Stimulated activated memory B cell treated with anti-CD40 and anti-IgM and Interleukin-4, amounts not matched to agents 10 μg/mL and 1 μg/mL and 100 μg/mL, for 72 hours (primary cell): ENCODE measurements around the gene OTUD7B.
A peak's percentile ranks its signal among the peaks of the same experiment; 100 is the strongest.
"Not testable (repeated sequence)": the region's sequence is repeated elsewhere in the genome, so short reads cannot be mapped to it uniquely, and the experiment has no call there.

Source experiments
- ATAC-seq: fragments of 150-1000 bp; cut with Tn5 transposase; 2 replicates; pipeline ENCODE4 v1.10.0; 2021
- H3K27ac Mint-ChIP-seq: one replicate; pipeline ENCODE4 v1.8.0; 2022; ENCODE audit warnings: mild to moderate bottlenecking, mixed read lengths
- H3K27me3 Mint-ChIP-seq: one replicate; pipeline ENCODE4 v1.8.0; 2022; ENCODE audit warnings: mixed read lengths
- H3K36me3 Mint-ChIP-seq: one replicate; pipeline ENCODE4 v1.8.0; 2022; ENCODE audit warnings: mixed read lengths
- H3K4me1 Mint-ChIP-seq: one replicate; pipeline ENCODE4 v1.8.0; 2022; ENCODE audit warnings: mixed read lengths
- H3K4me3 Mint-ChIP-seq: one replicate; pipeline ENCODE4 v1.8.0; 2022; ENCODE audit warnings: mild to moderate bottlenecking, moderate library complexity, mixed read lengths
- H3K9me3 Mint-ChIP-seq: one replicate; pipeline ENCODE4 v1.8.0; 2022; ENCODE audit warnings: mixed read lengths

Gene OTUD7B

GRCh38 chr1:149979972-149980540 is 30.5 kb downstream of the OTUD7B start:
- Mint-ChIP-seq H3K36me3 (peaks cover 24% of the 10 kb centered on the region), H3K4me3 (no peak overlapping the region), H3K9me3 (no peaks in the 10 kb centered on the region), H3K27me3 (no peaks in the 10 kb centered on the region), H3K27ac (no peak overlapping the region), H3K4me1 (peaks cover 12% of the 10 kb centered on the region)
- ATAC-seq: no peak

- no peak for ATAC-seq
- Mint-ChIP-seq H3K27me3 (no peaks in the 10 kb centered on the region), H3K4me1 (peaks cover 12% of the 10 kb centered on the region), H3K36me3 (peaks cover 22% of the 10 kb centered on the region), H3K9me3 (no peaks in the 10 kb centered on the region), H3K4me3 (no peak overlapping the region), H3K27ac (no peak overlapping the region)
Measured at GRCh38 chr1:149979245-149979971, 31.1 kb downstream of the OTUD7B start.

- Mint-ChIP-seq H3K4me3 (no peak overlapping the region), H3K9me3 (no peaks in the 10 kb centered on the region), H3K36me3 (peaks cover 27% of the 10 kb centered on the region), H3K27ac (no peak overlapping the region), H3K27me3 (no peaks in the 10 kb centered on the region), H3K4me1 (peaks cover 12% of the 10 kb centered on the region)
- no peak for ATAC-seq
Measured at GRCh38 chr1:149978547-149979023, 31.9 kb downstream of the OTUD7B start.

GRCh38 chr1:149977345-149977744 is 33.2 kb downstream of the OTUD7B start:
- peaks cover 38% of the 10 kb centered on the region for H3K36me3 Mint-ChIP-seq

GRCh38 chr1:149972547-149972946 is 38.0 kb downstream of the OTUD7B start:
- peaks cover 54% of the 10 kb centered on the region for H3K36me3 Mint-ChIP-seq
- H3K4me3 Mint-ChIP-seq: no peak overlapping the region
- no peaks in the 10 kb centered on the region for H3K9me3 Mint-ChIP-seq
- H3K4me1 Mint-ChIP-seq: peaks cover 6% of the 10 kb centered on the region
- no peak for ATAC-seq
- H3K27ac Mint-ChIP-seq: no peak overlapping the region
- no peaks in the 10 kb centered on the region for H3K27me3 Mint-ChIP-seq

More at GRCh38 chr1:149977345-149977744, 33.2 kb downstream of the OTUD7B start:
- Mint-ChIP-seq H3K27me3 (no peaks in the 10 kb centered on the region), H3K9me3 (no peaks in the 10 kb centered on the region), H3K4me1 (peaks cover 12% of the 10 kb centered on the region), H3K4me3 (no peak overlapping the region), H3K27ac (no peak overlapping the region)
- ATAC-seq: no peak

GRCh38 chr1:149967646-149968045 is 42.9 kb downstream of the OTUD7B start:
- H3K27me3 Mint-ChIP-seq: no peaks in the 10 kb centered on the region
- peaks cover 55% of the 10 kb centered on the region for H3K36me3 Mint-ChIP-seq
- no peaks in the 10 kb centered on the region for H3K9me3 Mint-ChIP-seq
- H3K27ac Mint-ChIP-seq: no peak overlapping the region
- H3K4me3 Mint-ChIP-seq: no peak overlapping the region
- ATAC-seq: no peak
- no peaks in the 10 kb centered on the region for H3K4me1 Mint-ChIP-seq

GRCh38 chr1:149967041-149967440 is 43.5 kb downstream of the OTUD7B start:
- H3K4me1 Mint-ChIP-seq: no peaks in the 10 kb centered on the region
- no peak overlapping the region for H3K4me3 Mint-ChIP-seq
- no peaks in the 10 kb centered on the region for H3K27me3 Mint-ChIP-seq
- no peaks in the 10 kb centered on the region for H3K9me3 Mint-ChIP-seq
- peaks cover 48% of the 10 kb centered on the region for H3K36me3 Mint-ChIP-seq
- ATAC-seq: no peak
- no peak overlapping the region for H3K27ac Mint-ChIP-seq

GRCh38 chr1:149966405-149966804 is 44.1 kb downstream of the OTUD7B start:
- no peak overlapping the region for H3K27ac Mint-ChIP-seq
- ATAC-seq: no peak
- no peaks in the 10 kb centered on the region for H3K9me3 Mint-ChIP-seq
- no peaks in the 10 kb centered on the region for H3K4me1 Mint-ChIP-seq
- H3K4me3 Mint-ChIP-seq: no peak overlapping the region
- H3K27me3 Mint-ChIP-seq: no peaks in the 10 kb centered on the region
- peaks cover 43% of the 10 kb centered on the region for H3K36me3 Mint-ChIP-seq

- H3K36me3 Mint-ChIP-seq: peaks cover 42% of the 10 kb centered on the region
- no peaks in the 10 kb centered on the region for H3K27me3 Mint-ChIP-seq
- H3K4me3 Mint-ChIP-seq: no peak overlapping the region
Measured at GRCh38 chr1:149965440-149965839, 45.1 kb downstream of the OTUD7B start.

GRCh38 chr1:149963358-149963757 is 47.2 kb downstream of the OTUD7B start:
- Mint-ChIP-seq H3K27ac (no peak overlapping the region), H3K36me3 (peaks cover 54% of the 10 kb centered on the region)
- no peak for ATAC-seq

More at GRCh38 chr1:149965440-149965839, 45.1 kb downstream of the OTUD7B start:
- no peak for ATAC-seq
- H3K27ac Mint-ChIP-seq: no peak overlapping the region
- no peaks in the 10 kb centered on the region for H3K9me3 Mint-ChIP-seq
- H3K4me1 Mint-ChIP-seq: no peaks in the 10 kb centered on the region

GRCh38 chr1:149962736-149963135 is 47.8 kb downstream of the OTUD7B start:
- H3K4me1 Mint-ChIP-seq: no peaks in the 10 kb centered on the region
- no peaks in the 10 kb centered on the region for H3K9me3 Mint-ChIP-seq
- no peak overlapping the region for H3K27ac Mint-ChIP-seq
- no peaks in the 10 kb centered on the region for H3K27me3 Mint-ChIP-seq
- peaks cover 58% of the 10 kb centered on the region for H3K36me3 Mint-ChIP-seq
- ATAC-seq: no peak
- no peak overlapping the region for H3K4me3 Mint-ChIP-seq

More at GRCh38 chr1:149963358-149963757, 47.2 kb downstream of the OTUD7B start:
- H3K4me3 Mint-ChIP-seq: no peak overlapping the region
- no peaks in the 10 kb centered on the region for H3K4me1 Mint-ChIP-seq
- no peaks in the 10 kb centered on the region for H3K9me3 Mint-ChIP-seq
- H3K27me3 Mint-ChIP-seq: no peaks in the 10 kb centered on the region

- ATAC-seq: peak; percentile 60
- Mint-ChIP-seq H3K36me3 (peaks cover 58% of the 10 kb centered on the region), H3K27me3 (no peaks in the 10 kb centered on the region), H3K9me3 (no peaks in the 10 kb centered on the region), H3K4me1 (no peaks in the 10 kb centered on the region), H3K4me3 (no peak overlapping the region), H3K27ac (no peak overlapping the region)
Measured at GRCh38 chr1:149962039-149962647, 48.4 kb downstream of the OTUD7B start.

GRCh38 chr1:149957548-149957947 is 53.0 kb downstream of the OTUD7B start:
- not testable (repeated sequence) for H3K27me3 Mint-ChIP-seq, H3K9me3 Mint-ChIP-seq, H3K4me3 Mint-ChIP-seq, ATAC-seq, H3K27ac Mint-ChIP-seq, H3K4me1 Mint-ChIP-seq
- H3K36me3 Mint-ChIP-seq: peaks cover 48% of the 10 kb centered on the region

GRCh38 chr1:149949911-149950310 is 60.6 kb downstream of the OTUD7B start:
- H3K36me3 Mint-ChIP-seq: peaks cover 58% of the 10 kb centered on the region

GRCh38 chr1:149945206-149945605 is 65.3 kb downstream of the OTUD7B start:
- Mint-ChIP-seq H3K27me3 (no peaks in the 10 kb centered on the region), H3K36me3 (peaks cover 58% of the 10 kb centered on the region)

More at GRCh38 chr1:149949911-149950310, 60.6 kb downstream of the OTUD7B start:
- H3K27ac Mint-ChIP-seq: no peak overlapping the region
- no peak overlapping the region for H3K4me3 Mint-ChIP-seq
- H3K27me3 Mint-ChIP-seq: no peaks in the 10 kb centered on the region
- H3K9me3 Mint-ChIP-seq: no peaks in the 10 kb centered on the region
- no peak for ATAC-seq
- H3K4me1 Mint-ChIP-seq: no peaks in the 10 kb centered on the region

More at GRCh38 chr1:149945206-149945605, 65.3 kb downstream of the OTUD7B start:
- no peak overlapping the region for H3K27ac Mint-ChIP-seq
- H3K4me3 Mint-ChIP-seq: no peak overlapping the region
- no peaks in the 10 kb centered on the region for H3K9me3 Mint-ChIP-seq
- ATAC-seq: no peak
- H3K4me1 Mint-ChIP-seq: no peaks in the 10 kb centered on the region
